Suprapubic skin (tissue), 4 donors: Measurements from ENCODE around the gene SMAD2. TPM values are rescaled to one million over a fixed set of nuclear protein-coding genes. Genes with fewer than 3 reads are reported as not detected.

Source experiments
- DNase-seq, 2 donors: peaks; one replicate each; pipeline ENCODE4 v3.0.0-alpha.2; 2019; ENCODE audit warnings: low spot score in 2 of 2
- H3K27ac ChIP-seq: fragments of 200-600 bp; sonication (generic); one replicate; pipeline ENCODE4 v1.5.1; 2019
- H3K27me3 ChIP-seq: fragments of 200-600 bp; sonication (generic); one replicate; pipeline ENCODE4 v1.5.1; 2019
- H3K36me3 ChIP-seq: fragments of 200-600 bp; sonication (generic); one replicate; pipeline ENCODE4 v1.5.1; 2019
- H3K4me1 ChIP-seq: fragments of 200-600 bp; sonication (generic); one replicate; pipeline ENCODE4 v1.5.1; 2019
- H3K4me3 ChIP-seq: fragments of 200-600 bp; sonication (generic); one replicate; pipeline ENCODE4 v1.5.1; 2019; ENCODE audit warnings: mild to moderate bottlenecking
- H3K9me3 ChIP-seq: fragments of 200-600 bp; sonication (generic); one replicate; pipeline ENCODE4 v1.5.1; 2019
- CTCF ChIP-seq, 2 donors: fragments of 200-600 bp in 1 of 2; fragments of 450-650 bp in 1 of 2; sonication (generic) in 1 of 2; IDR thresholded peaks; one replicate each; pipeline ENCODE4 v1.5.1; 2016 to 2019; ENCODE audit warnings: antibody characterized with exemption in 2 of 2, mild to moderate bottlenecking in 1 of 2, moderate library complexity in 1 of 2
- EP300 ChIP-seq: sonication (generic); formaldehyde crosslinking; IDR thresholded peaks from one replicate; pipeline ENCODE4 v1.6.1; 2017; ENCODE audit warnings: antibody characterized with exemption
- POLR2A ChIP-seq, 2 donors: fragments of 450-650 bp; IDR thresholded peaks; one replicate each; pipeline ENCODE4 v1.6.1; 2017; ENCODE audit warnings: antibody characterized with exemption in 2 of 2, mild to moderate bottlenecking in 2 of 2, moderate library complexity in 2 of 2
- POLR2AphosphoS5 ChIP-seq, 3 donors: sonication (generic); formaldehyde crosslinking; IDR thresholded peaks; one replicate each; pipeline ENCODE4 v1.6.1; 2017; ENCODE audit warnings: antibody characterized with exemption in 3 of 3
- WGBS: methylation state at CpG from one replicate; pipeline ENCODE4 v1.1.5; 2018; 5-methylcytosine and 5-hydroxymethylcytosine counted together
- total RNA-seq, 4 donors: library from RNA; depleted of rRNA; stranded (reverse); fragments of >200 nt; gene quantifications; one replicate each; pipeline ENCODE4 v1.1.0, GENCODE V29; 2016

SMAD2 gene
- total RNA-seq, 4 donors from 2014 or later: 47.5 to 75.9 (median 59.3) TPM

GRCh38 chr18:47906408-47906807 lies 24.1 kb downstream of the SMAD2 start:
- H3K27me3 ChIP-seq: no peaks in the 10 kb centered on the region
- H3K27ac ChIP-seq: no peak overlapping the region
- H3K4me1 ChIP-seq: no peaks in the 10 kb centered on the region
- no peak for TF ChIP-seq POLR2AphosphoS5 (IDR thresholded peaks at IDR 0.05)
- TF ChIP-seq POLR2A (IDR thresholded peaks at IDR 0.05): no peak
- no peak for TF ChIP-seq CTCF (IDR thresholded peaks at IDR 0.05)
- no peak for TF ChIP-seq EP300
- peaks cover 3% of the 10 kb centered on the region for H3K9me3 ChIP-seq
- DNase-seq: no peak
- no peaks in the 10 kb centered on the region for H3K36me3 ChIP-seq
- H3K4me3 ChIP-seq: no peak overlapping the region
- 97% methylated on average over 3 of the region's 3 CpGs for WGBS

- no peak overlapping the region for H3K27ac ChIP-seq
- H3K36me3 ChIP-seq: no peaks in the 10 kb centered on the region
- no peaks in the 10 kb centered on the region for H3K4me1 ChIP-seq
- TF ChIP-seq POLR2A (IDR thresholded peaks at IDR 0.05) (no peak), CTCF (IDR thresholded peaks at IDR 0.05) (no peak), POLR2AphosphoS5 (IDR thresholded peaks at IDR 0.05) (no peak), EP300 (no peak)
- no peak overlapping the region for H3K4me3 ChIP-seq
- no peak for DNase-seq
- peaks cover 3% of the 10 kb centered on the region for H3K9me3 ChIP-seq
- 100% methylated on average over 2 of the region's 2 CpGs for WGBS
- H3K27me3 ChIP-seq: no peaks in the 10 kb centered on the region
Measured at GRCh38 chr18:47903809-47904208, 26.6 kb downstream of the SMAD2 start.

GRCh38 chr18:47901624-47902362 lies 28.7 kb downstream of the SMAD2 start:
- H3K4me1 ChIP-seq: no peaks in the 10 kb centered on the region
- no peaks in the 10 kb centered on the region for H3K36me3 ChIP-seq
- peaks cover 3% of the 10 kb centered on the region for H3K9me3 ChIP-seq
- DNase-seq: no peak
- 75% methylated on average over 7 of the region's 7 CpGs for WGBS
- TF ChIP-seq POLR2AphosphoS5 (IDR thresholded peaks at IDR 0.05): no peak
- TF ChIP-seq POLR2A (IDR thresholded peaks at IDR 0.05): no peak
- no peak for TF ChIP-seq CTCF (IDR thresholded peaks at IDR 0.05)
- TF ChIP-seq EP300: no peak
- no peaks in the 10 kb centered on the region for H3K27me3 ChIP-seq
- no peak overlapping the region for H3K4me3 ChIP-seq
- H3K27ac ChIP-seq: no peak overlapping the region

GRCh38 chr18:47899107-47899840 lies 31.2 kb downstream of the SMAD2 start:
- 91% methylated on average over 5 of the region's 5 CpGs for WGBS
- H3K4me1 ChIP-seq: no peaks in the 10 kb centered on the region
- TF ChIP-seq POLR2AphosphoS5 (IDR thresholded peaks at IDR 0.05) (no peak), POLR2A (IDR thresholded peaks at IDR 0.05) (no peak), CTCF (IDR thresholded peaks at IDR 0.05) (no peak), EP300 (no peak)
- no peak overlapping the region for H3K27ac ChIP-seq
- H3K27me3 ChIP-seq: no peaks in the 10 kb centered on the region
- no peaks in the 10 kb centered on the region for H3K36me3 ChIP-seq
- no peak for DNase-seq
- H3K9me3 ChIP-seq: peaks cover 3% of the 10 kb centered on the region
- H3K4me3 ChIP-seq: no peak overlapping the region

- DNase-seq: no peak
- Histone ChIP-seq H3K36me3 (no peaks in the 10 kb centered on the region), H3K4me3 (no peak overlapping the region), H3K4me1 (no peaks in the 10 kb centered on the region), H3K27me3 (no peaks in the 10 kb centered on the region), H3K27ac (no peak overlapping the region), H3K9me3 (no peaks in the 10 kb centered on the region)
- TF ChIP-seq EP300 (no peak), POLR2AphosphoS5 (IDR thresholded peaks at IDR 0.05) (no peak), CTCF (IDR thresholded peaks at IDR 0.05) (no peak), POLR2A (IDR thresholded peaks at IDR 0.05) (no peak)
- WGBS: 67% methylated on average over 2 of the region's 2 CpGs
Measured at GRCh38 chr18:47898696-47899095, 31.8 kb downstream of the SMAD2 start.
